HCT116 (cell line): ENCODE measurements around the gene MISP. TPM values are rescaled to one million over a fixed set of nuclear protein-coding genes. Genes with fewer than 3 reads are reported as not detected.

Experiments used
- ATAC-seq: fragments of 200-7000 bp; cut with Tn5 transposase; 2 replicates; pipeline ENCODE4 v1.9.1; 2020; ENCODE audit warnings: mild to moderate bottlenecking, moderate library complexity
- BruUV-seq: library from RNA; stranded (reverse); fragments of 400-500 nt; replicated peaks from 2 replicates; lab custom pipeline; 2021; lab: Mats Ljungman, UMichigan
- CTCF ChIA-PET: fragments of 300-600 bp; sonication (Branson Sonifier 250); formaldehyde crosslinking; loops from one replicate; lab custom pipeline; 2021; ENCODE audit warnings: antibody characterized with exemption; lab: Charles Lee
- POLR2A ChIA-PET: fragments of 300-600, 350-600 bp; sonication (Branson Sonifier 250); formaldehyde crosslinking; loops from one replicate; lab custom pipeline; 2021; ENCODE audit warnings: antibody characterized with exemption; lab: Charles Lee
- RAD21 ChIA-PET, 2 experiments: fragments of 300-600 bp; sonication (Branson Sonifier 250); formaldehyde crosslinking; loops; one replicate each; lab custom pipeline; 2023; ENCODE audit warnings: low total read pairs in 2 of 2; ENCODE audit not compliant: uncharacterized antibody in 2 of 2, unreplicated experiment in 2 of 2, low non-redundant PET in 1 of 2; lab: Charles Lee
- DNase-seq: peaks from one replicate; pipeline ENCODE4 v3.0.0-alpha.2; 2010; ENCODE audit warnings: low read depth, low spot score
- H2AFZ ChIP-seq: fragments of 200-600 bp; shearing (Covaris generic), sonication (generic); 2 replicates; pipeline ENCODE4 v1.6.1; 2017; ENCODE audit warnings: low read depth, mixed run types, mixed read lengths, antibody characterized with exemption, low read length; ENCODE audit not compliant: poor library complexity, severe bottlenecking
- H3K27ac ChIP-seq: 2 replicates; pipeline ENCODE4 v1.5.1; 2012; ENCODE audit warnings: low read depth, low read length
- H3K27me3 ChIP-seq: fragments of 200-600 bp; sonication (generic); 2 replicates; pipeline ENCODE4 v1.6.1; 2016; ENCODE audit warnings: mixed run types, low read length, mixed read lengths; ENCODE audit not compliant: insufficient read depth
- H3K36me3 ChIP-seq, 2 experiments: fragments of 200-500 bp in 1 of 2; fragments of 200-600 bp in 1 of 2; sonication (Bioruptor generic) in 1 of 2; sonication (generic) in 1 of 2; 2 replicates each; pipeline versions ENCODE4 v1.5.1 to v1.6.1; 2014 to 2016; ENCODE audit warnings: low read length in 2 of 2, inconsistent platforms in 1 of 2, mixed read lengths in 1 of 2, mixed run types in 1 of 2; ENCODE audit not compliant: insufficient read depth in 2 of 2, control insufficient read depth in 1 of 2
- H3K4me1 ChIP-seq, 2 experiments: fragments of 200-600 bp in 1 of 2; sonication (generic) in 1 of 2; 2 replicates each; pipeline versions ENCODE4 v1.5.1 to v1.6.1; 2012 to 2017; ENCODE audit warnings: low read length in 2 of 2, inconsistent platforms in 1 of 2, mild to moderate bottlenecking in 1 of 2, mixed read lengths in 1 of 2, mixed run types in 1 of 2, moderate library complexity in 1 of 2; ENCODE audit not compliant: insufficient read depth in 2 of 2, control insufficient read depth in 1 of 2
- H3K4me2 ChIP-seq: fragments of 200-600 bp; sonication (generic); 2 replicates; pipeline ENCODE4 v1.6.1; 2017; ENCODE audit warnings: mixed run types, low read length, mixed read lengths
- H3K4me3 ChIP-seq, 2 experiments: fragments of 200-600 bp in 1 of 2; sonication (generic) in 1 of 2; replicated peaks in 1 of 2; 2 replicates each; pipeline ENCODE4 v1.5.1; 2011 to 2016; ENCODE audit warnings: low read length in 2 of 2, control low read depth in 1 of 2, low read depth in 1 of 2, mild to moderate bottlenecking in 1 of 2, mixed read lengths in 1 of 2, mixed run types in 1 of 2
- H3K79me2 ChIP-seq: fragments of 200-600 bp; sonication (generic); 2 replicates; pipeline ENCODE4 v1.6.1; 2017; ENCODE audit warnings: mild to moderate bottlenecking, mixed run types, low read length, moderate library complexity, mixed read lengths; ENCODE audit not compliant: insufficient read depth
- H3K9ac ChIP-seq: fragments of 200-600 bp; sonication (generic); 2 replicates; pipeline ENCODE4 v1.6.1; 2016; ENCODE audit warnings: low read length, mixed read lengths
- H3K9me2 ChIP-seq: fragments of 200-600 bp; sonication (generic), shearing (Covaris generic); 2 replicates; pipeline ENCODE4 v1.6.1; 2017; ENCODE audit warnings: mixed run types, mild to moderate bottlenecking, moderate library complexity; ENCODE audit not compliant: insufficient read depth
- H3K9me3 ChIP-seq, 2 experiments: fragments of 200-500 bp in 1 of 2; fragments of 200-600 bp in 1 of 2; sonication (Bioruptor generic) in 1 of 2; sonication (generic) in 1 of 2; 2 replicates each; pipeline ENCODE4 v1.6.1; 2014 to 2017; ENCODE audit warnings: low read length in 2 of 2, mixed read lengths in 2 of 2, inconsistent platforms in 1 of 2, low read depth in 1 of 2, mild to moderate bottlenecking in 1 of 2, mixed run types in 1 of 2, moderate library complexity in 1 of 2; ENCODE audit not compliant: control insufficient read depth in 1 of 2, insufficient read depth in 1 of 2
- H4K20me1 ChIP-seq: fragments of 200-600 bp; sonication (generic), shearing (Covaris generic); 2 replicates; pipeline ENCODE4 v1.6.1; 2017; ENCODE audit warnings: mixed run types, mild to moderate bottlenecking, moderate library complexity; ENCODE audit not compliant: insufficient read depth
- CBX3 ChIP-seq: IDR thresholded peaks from 2 replicates; pipeline ENCODE4 v1.6.1; 2012; ENCODE audit warnings: low read depth
- EZH2 ChIP-seq: fragments of 200-600 bp; sonication (generic); IDR thresholded peaks from 2 replicates; pipeline ENCODE4 v1.6.1; 2017; ENCODE audit warnings: antibody characterized with exemption, mixed run types
- EZH2phosphoT487 ChIP-seq: fragments of 200-600 bp; IDR thresholded peaks from 2 replicates; pipeline ENCODE4 v1.6.1; 2018; ENCODE audit warnings: antibody characterized with exemption, borderline replicate concordance
- JUND ChIP-seq: IDR thresholded peaks from 2 replicates; pipeline ENCODE4 v1.6.1; 2012
- MAX ChIP-seq: IDR thresholded peaks from 2 replicates; pipeline ENCODE4 v1.6.1; 2012
- POLR2AphosphoS5 ChIP-seq: IDR thresholded peaks from 2 replicates; pipeline ENCODE4 v1.6.1; 2011; ENCODE audit warnings: mild to moderate bottlenecking, low read depth, low read length, moderate library complexity
- SIN3A ChIP-seq: IDR thresholded peaks from 2 replicates; pipeline ENCODE4 v1.6.1; 2012; ENCODE audit warnings: low read depth
- SRF ChIP-seq: IDR thresholded peaks from 2 replicates; pipeline ENCODE4 v1.6.1; 2012; ENCODE audit warnings: low read depth
- TCF7L2 ChIP-seq: IDR thresholded peaks from 2 replicates; pipeline ENCODE4 v1.7.0; 2011; ENCODE audit warnings: borderline replicate concordance, inconsistent platforms; ENCODE audit not compliant: insufficient read depth, insufficient read length; ENCODE audit errors: extremely low read depth
- YY1 ChIP-seq: IDR thresholded peaks from 2 replicates; pipeline ENCODE4 v1.6.1; 2011; ENCODE audit warnings: low read length, low read depth, moderate library complexity, mild to moderate bottlenecking; ENCODE audit not compliant: insufficient replicate concordance; ENCODE audit errors: extremely low read depth
- ZFX ChIP-seq: fragments of 450-650 bp; IDR thresholded peaks from 2 replicates; pipeline ENCODE4 v1.6.1; 2017
- intact Hi-C: fragments of 100-400 bp; cut with micrococcal nuclease; formaldehyde crosslinking; loops from 2 replicates; pipeline ENCODE4 v1.10.0; 2022
- total RNA-seq: library from RNA; stranded (reverse); gene quantifications from one replicate; pipeline ENCODE4 v1.2.1, GENCODE V29; 2021; ENCODE audit not compliant: unreplicated experiment

MISP gene
- total RNA-seq, 1 experiment from 2014 or later: 38.2 TPM

- no peak overlapping the region for H3K9ac ChIP-seq
- H2AFZ ChIP-seq: no peak overlapping the region
- no peaks in the 10 kb centered on the region for H3K9me2 ChIP-seq
- peaks cover 68% of the 10 kb centered on the region; the same call in 1 of the 2 replicates for H4K20me1 ChIP-seq
- H3K4me1 ChIP-seq: peaks cover 17 to 30% of the 10 kb centered on the region in 2 experiments
- intact Hi-C loops: no loop called here
- ATAC-seq (no peak), DNase-seq (no peak)
- H3K9me3 ChIP-seq: no peaks in the 10 kb centered on the region
- CTCF ChIA-PET: no interaction called here
- peaks cover 100% of the 10 kb centered on the region for H3K79me2 ChIP-seq
- peak overlapping the region; percentile 22; the same call in 1 of the 2 replicates for H3K27ac ChIP-seq
- TF ChIP-seq ZFX (no peak), MAX (no peak), TCF7L2 (no peak), YY1 (no peak), SRF (no peak), EZH2phosphoT487 (no peak), EZH2 (no peak)
- POLR2A ChIA-PET: no interaction called here
- RAD21 ChIA-PET: no interaction called here
- no peak overlapping the region for H3K4me3 ChIP-seq
- no peak overlapping the region for H3K4me2 ChIP-seq
- no peaks in the 10 kb centered on the region for H3K27me3 ChIP-seq
- BruUV-seq: no TSS peak
- H3K36me3 ChIP-seq: peaks cover 57 to 97% of the 10 kb centered on the region in 2 experiments; a peak in 3 of 4 replicates
These were observed 52.2 kb downstream of the MISP start for GRCh38 chr19:803099-803561.

- RAD21 ChIA-PET: no interaction called here
- H4K20me1 ChIP-seq: peaks cover 66% of the 10 kb centered on the region; the same call in 1 of the 2 replicates
- no TSS peak for BruUV-seq
These were observed 52.9 kb downstream of the MISP start for GRCh38 chr19:803686-804418.

More at GRCh38 chr19:803686-804418, 52.9 kb downstream of the MISP start:
- Histone ChIP-seq H3K9me3 (no peaks in the 10 kb centered on the region), H3K4me1 (peaks cover 17 to 28% of the 10 kb centered on the region in 2 experiments), H3K4me2 (no peak overlapping the region), H3K27ac (no peak overlapping the region; the same call in 1 of the 2 replicates), H2AFZ (no peak overlapping the region), H3K36me3 (peaks cover 60 to 98% of the 10 kb centered on the region in 2 experiments; a peak in 3 of 4 replicates), H3K9ac (no peak overlapping the region), H3K79me2 (peaks cover 100% of the 10 kb centered on the region), H3K27me3 (no peaks in the 10 kb centered on the region), H3K9me2 (no peaks in the 10 kb centered on the region), H3K4me3 (no peak overlapping the region)
- TF ChIP-seq SIN3A (no peak), EZH2 (no peak), JUND (no peak), POLR2AphosphoS5 (no peak), CBX3 (no peak)
- no peak for ATAC-seq
- CTCF ChIA-PET: no interaction called here
- no peak for DNase-seq
- intact Hi-C loops: no loop called here
- POLR2A ChIA-PET: no interaction called here
